ENCODE measurements around the gene ATP2C2.

- TF ChIP-seq, protein P1, sequence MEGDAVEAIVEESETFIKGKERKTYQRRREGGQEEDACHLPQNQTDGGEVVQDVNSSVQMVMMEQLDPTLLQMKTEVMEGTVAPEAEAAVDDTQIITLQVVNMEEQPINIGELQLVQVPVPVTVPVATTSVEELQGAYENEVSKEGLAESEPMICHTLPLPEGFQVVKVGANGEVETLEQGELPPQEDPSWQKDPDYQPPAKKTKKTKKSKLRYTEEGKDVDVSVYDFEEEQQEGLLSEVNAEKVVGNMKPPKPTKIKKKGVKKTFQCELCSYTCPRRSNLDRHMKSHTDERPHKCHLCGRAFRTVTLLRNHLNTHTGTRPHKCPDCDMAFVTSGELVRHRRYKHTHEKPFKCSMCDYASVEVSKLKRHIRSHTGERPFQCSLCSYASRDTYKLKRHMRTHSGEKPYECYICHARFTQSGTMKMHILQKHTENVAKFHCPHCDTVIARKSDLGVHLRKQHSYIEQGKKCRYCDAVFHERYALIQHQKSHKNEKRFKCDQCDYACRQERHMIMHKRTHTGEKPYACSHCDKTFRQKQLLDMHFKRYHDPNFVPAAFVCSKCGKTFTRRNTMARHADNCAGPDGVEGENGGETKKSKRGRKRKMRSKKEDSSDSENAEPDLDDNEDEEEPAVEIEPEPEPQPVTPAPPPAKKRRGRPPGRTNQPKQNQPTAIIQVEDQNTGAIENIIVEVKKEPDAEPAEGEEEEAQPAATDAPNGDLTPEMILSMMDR (IDR thresholded peaks at IDR 0.05) = no peak
- TF ChIP-seq NFE2L1 (CRISPR knock-in tag; IDR thresholded peaks at IDR 0.05) (no peak), MAX (CRISPR knock-in tag; IDR thresholded peaks at IDR 0.05) (no peak), ZNF121 (CRISPR knock-in tag; IDR thresholded peaks at IDR 0.05) (no peak), ZNF138 (CRISPR knock-in tag; conservative IDR thresholded peaks at IDR 0.05) (no peak), ARID4B (CRISPR knock-in tag; IDR thresholded peaks at IDR 0.05; ENCODE audit: borderline replicate concordance) (no peak), SP1 (CRISPR knock-in tag; conservative IDR thresholded peaks at IDR 0.05) (no peak), IRF2 (CRISPR knock-in tag; IDR thresholded peaks at IDR 0.05; ENCODE audit: borderline replicate concordance, low read depth) (no peak), MLX (CRISPR knock-in tag; IDR thresholded peaks at IDR 0.05) (no peak), ELF4 (CRISPR knock-in tag; IDR thresholded peaks at IDR 0.05; ENCODE audit: low read depth) (no peak), STAT6 (CRISPR knock-in tag; conservative IDR thresholded peaks at IDR 0.05; ENCODE audit: low read depth) (no peak)
- TF ChIP-seq, protein P2, sequence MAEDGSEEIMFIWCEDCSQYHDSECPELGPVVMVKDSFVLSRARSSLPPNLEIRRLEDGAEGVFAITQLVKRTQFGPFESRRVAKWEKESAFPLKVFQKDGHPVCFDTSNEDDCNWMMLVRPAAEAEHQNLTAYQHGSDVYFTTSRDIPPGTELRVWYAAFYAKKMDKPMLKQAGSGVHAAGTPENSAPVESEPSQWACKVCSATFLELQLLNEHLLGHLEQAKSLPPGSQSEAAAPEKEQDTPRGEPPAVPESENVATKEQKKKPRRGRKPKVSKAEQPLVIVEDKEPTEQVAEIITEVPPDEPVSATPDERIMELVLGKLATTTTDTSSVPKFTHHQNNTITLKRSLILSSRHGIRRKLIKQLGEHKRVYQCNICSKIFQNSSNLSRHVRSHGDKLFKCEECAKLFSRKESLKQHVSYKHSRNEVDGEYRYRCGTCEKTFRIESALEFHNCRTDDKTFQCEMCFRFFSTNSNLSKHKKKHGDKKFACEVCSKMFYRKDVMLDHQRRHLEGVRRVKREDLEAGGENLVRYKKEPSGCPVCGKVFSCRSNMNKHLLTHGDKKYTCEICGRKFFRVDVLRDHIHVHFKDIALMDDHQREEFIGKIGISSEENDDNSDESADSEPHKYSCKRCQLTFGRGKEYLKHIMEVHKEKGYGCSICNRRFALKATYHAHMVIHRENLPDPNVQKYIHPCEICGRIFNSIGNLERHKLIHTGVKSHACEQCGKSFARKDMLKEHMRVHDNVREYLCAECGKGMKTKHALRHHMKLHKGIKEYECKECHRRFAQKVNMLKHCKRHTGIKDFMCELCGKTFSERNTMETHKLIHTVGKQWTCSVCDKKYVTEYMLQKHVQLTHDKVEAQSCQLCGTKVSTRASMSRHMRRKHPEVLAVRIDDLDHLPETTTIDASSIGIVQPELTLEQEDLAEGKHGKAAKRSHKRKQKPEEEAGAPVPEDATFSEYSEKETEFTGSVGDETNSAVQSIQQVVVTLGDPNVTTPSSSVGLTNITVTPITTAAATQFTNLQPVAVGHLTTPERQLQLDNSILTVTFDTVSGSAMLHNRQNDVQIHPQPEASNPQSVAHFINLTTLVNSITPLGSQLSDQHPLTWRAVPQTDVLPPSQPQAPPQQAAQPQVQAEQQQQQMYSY (CRISPR knock-in tag; IDR thresholded peaks at IDR 0.05) = no peak
- TF ChIP-seq, protein P3, sequence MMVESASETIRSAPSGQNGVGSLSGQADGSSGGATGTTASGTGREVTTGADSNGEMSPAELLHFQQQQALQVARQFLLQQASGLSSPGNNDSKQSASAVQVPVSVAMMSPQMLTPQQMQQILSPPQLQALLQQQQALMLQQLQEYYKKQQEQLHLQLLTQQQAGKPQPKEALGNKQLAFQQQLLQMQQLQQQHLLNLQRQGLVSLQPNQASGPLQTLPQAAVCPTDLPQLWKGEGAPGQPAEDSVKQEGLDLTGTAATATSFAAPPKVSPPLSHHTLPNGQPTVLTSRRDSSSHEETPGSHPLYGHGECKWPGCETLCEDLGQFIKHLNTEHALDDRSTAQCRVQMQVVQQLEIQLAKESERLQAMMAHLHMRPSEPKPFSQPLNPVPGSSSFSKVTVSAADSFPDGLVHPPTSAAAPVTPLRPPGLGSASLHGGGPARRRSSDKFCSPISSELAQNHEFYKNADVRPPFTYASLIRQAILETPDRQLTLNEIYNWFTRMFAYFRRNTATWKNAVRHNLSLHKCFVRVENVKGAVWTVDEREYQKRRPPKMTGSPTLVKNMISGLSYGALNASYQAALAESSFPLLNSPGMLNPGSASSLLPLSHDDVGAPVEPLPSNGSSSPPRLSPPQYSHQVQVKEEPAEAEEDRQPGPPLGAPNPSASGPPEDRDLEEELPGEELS (CRISPR knock-in tag; IDR thresholded peaks at IDR 0.05) = no peak
- TF ChIP-seq, protein P4, sequence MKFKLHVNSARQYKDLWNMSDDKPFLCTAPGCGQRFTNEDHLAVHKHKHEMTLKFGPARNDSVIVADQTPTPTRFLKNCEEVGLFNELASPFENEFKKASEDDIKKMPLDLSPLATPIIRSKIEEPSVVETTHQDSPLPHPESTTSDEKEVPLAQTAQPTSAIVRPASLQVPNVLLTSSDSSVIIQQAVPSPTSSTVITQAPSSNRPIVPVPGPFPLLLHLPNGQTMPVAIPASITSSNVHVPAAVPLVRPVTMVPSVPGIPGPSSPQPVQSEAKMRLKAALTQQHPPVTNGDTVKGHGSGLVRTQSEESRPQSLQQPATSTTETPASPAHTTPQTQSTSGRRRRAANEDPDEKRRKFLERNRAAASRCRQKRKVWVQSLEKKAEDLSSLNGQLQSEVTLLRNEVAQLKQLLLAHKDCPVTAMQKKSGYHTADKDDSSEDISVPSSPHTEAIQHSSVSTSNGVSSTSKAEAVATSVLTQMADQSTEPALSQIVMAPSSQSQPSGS (CRISPR knock-in tag; IDR thresholded peaks at IDR 0.05; ENCODE audit: borderline replicate concordance, low read depth) = no peak
These were observed 13.2 kb upstream of the ATP2C2 start for GRCh38 chr16:84355149-84355548.

Measured in WTC11 (cell line).